Measurements from ENCODE around the gene GNAQ.

Gene GNAQ

GRCh38 chr9:77929942-77930341, 101.7 kb downstream of the GNAQ start:
- TF ChIP-seq CTCF (IDR thresholded peaks at IDR 0.05; ENCODE audit: low read length, missing control alignments): no peak
- no peak overlapping the region for H3K4me3 ChIP-seq (replicated peaks; ENCODE audit: low read depth, low read length)
- DNase-seq (ENCODE audit: low read depth): no peak

GRCh38 chr9:77927265-77927664, 104.3 kb downstream of the GNAQ start:
- no peak for TF ChIP-seq CTCF (IDR thresholded peaks at IDR 0.05; ENCODE audit: low read length, missing control alignments)
- no peak overlapping the region for H3K4me3 ChIP-seq (replicated peaks; ENCODE audit: low read depth, low read length)
- peak; percentile 62 for DNase-seq (ENCODE audit: low read depth)

- H3K4me3 ChIP-seq (replicated peaks; ENCODE audit: low read depth, low read length): no peak overlapping the region
- TF ChIP-seq CTCF (IDR thresholded peaks at IDR 0.05; ENCODE audit: low read length, missing control alignments): no peak
- DNase-seq (ENCODE audit: low read depth): peak; percentile 82
Measured at GRCh38 chr9:77926371-77926878, 105.2 kb downstream of the GNAQ start.

- DNase-seq (ENCODE audit: low read depth): peak; percentile 87
- no peak for TF ChIP-seq CTCF (IDR thresholded peaks at IDR 0.05; ENCODE audit: low read length, missing control alignments)
- H3K4me3 ChIP-seq (replicated peaks; ENCODE audit: low read depth, low read length): no peak overlapping the region
Measured at GRCh38 chr9:77922591-77922990, 109.0 kb downstream of the GNAQ start.

GRCh38 chr9:77917800-77918199, 113.8 kb downstream of the GNAQ start:
- no peak for DNase-seq (ENCODE audit: low read depth)
- no peak overlapping the region for H3K4me3 ChIP-seq (replicated peaks; ENCODE audit: low read depth, low read length)
- no peak for TF ChIP-seq CTCF (IDR thresholded peaks at IDR 0.05; ENCODE audit: low read length, missing control alignments)

- no peak for DNase-seq (ENCODE audit: low read depth)
- H3K4me3 ChIP-seq (replicated peaks; ENCODE audit: low read depth, low read length): no peak overlapping the region
- no peak for TF ChIP-seq CTCF (IDR thresholded peaks at IDR 0.05; ENCODE audit: low read length, missing control alignments)
Measured at GRCh38 chr9:77916820-77917219, 114.8 kb downstream of the GNAQ start.

- H3K4me3 ChIP-seq (replicated peaks; ENCODE audit: low read depth, low read length): no peak overlapping the region
- DNase-seq (ENCODE audit: low read depth): no peak
- no peak for TF ChIP-seq CTCF (IDR thresholded peaks at IDR 0.05; ENCODE audit: low read length, missing control alignments)
Measured at GRCh38 chr9:77916410-77916819, 115.2 kb downstream of the GNAQ start.
